ENCODE measurements around the gene RNF207.

- TF ChIP-seq POLR2A (IDR thresholded peaks at IDR 0.05), result no peak
- no peak for TF ChIP-seq CTCF (IDR thresholded peaks at IDR 0.05)
Measured at GRCh38 chr1:6268415-6268814, 62.5 kb downstream of the RNF207 start.
